OCI-LY3 (cell line): ENCODE data around the gene FBN2.

ENCODE experiments used
- CTCF ChIP-seq: fragments of 200-600, 300-600 bp; sonication (generic); IDR thresholded peaks from 2 replicates; pipeline ENCODE4 v1.5.1; 2014; ENCODE audit warnings: antibody characterized with exemption, low read length, low read depth
- EZH2phosphoT487 ChIP-seq: fragments of 200-600 bp; shearing (Covaris generic); IDR thresholded peaks from 2 replicates; pipeline ENCODE4 v1.6.1; 2018; ENCODE audit warnings: antibody characterized with exemption, mixed run types, low read depth

DNA sequence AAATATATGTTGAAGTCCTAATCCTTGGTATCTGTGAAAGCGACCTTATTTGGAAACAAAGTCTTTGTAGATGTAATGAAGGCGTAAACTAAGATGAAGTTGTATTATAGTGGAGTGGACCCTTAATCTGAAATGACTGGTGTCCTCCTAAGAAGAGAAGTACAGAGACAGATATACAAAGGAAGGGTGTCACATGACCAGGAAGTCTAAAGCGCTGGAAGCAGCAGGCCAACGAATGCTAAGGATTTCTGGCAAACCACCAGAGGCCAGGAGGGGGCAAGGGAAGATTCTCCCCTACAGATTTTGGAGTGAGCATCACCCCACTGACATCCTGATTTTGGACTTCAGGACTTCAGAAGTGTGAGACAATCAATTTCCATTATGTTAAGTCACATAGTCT is 292.1 kb downstream of the FBN2 start:
- TF ChIP-seq CTCF (no peak), EZH2phosphoT487 (no peak)
